GM19397 (cell line): ENCODE measurements around the gene VSIR.

Experiments used
- ATAC-seq: cut with Tn5 transposase; IDR thresholded peaks from one replicate; pipeline ENCODE4 v1.9.1; 2021; ENCODE audit warnings: mild to moderate bottlenecking, moderate library complexity; ENCODE audit not compliant: unreplicated experiment

The VSIR gene

DNA sequence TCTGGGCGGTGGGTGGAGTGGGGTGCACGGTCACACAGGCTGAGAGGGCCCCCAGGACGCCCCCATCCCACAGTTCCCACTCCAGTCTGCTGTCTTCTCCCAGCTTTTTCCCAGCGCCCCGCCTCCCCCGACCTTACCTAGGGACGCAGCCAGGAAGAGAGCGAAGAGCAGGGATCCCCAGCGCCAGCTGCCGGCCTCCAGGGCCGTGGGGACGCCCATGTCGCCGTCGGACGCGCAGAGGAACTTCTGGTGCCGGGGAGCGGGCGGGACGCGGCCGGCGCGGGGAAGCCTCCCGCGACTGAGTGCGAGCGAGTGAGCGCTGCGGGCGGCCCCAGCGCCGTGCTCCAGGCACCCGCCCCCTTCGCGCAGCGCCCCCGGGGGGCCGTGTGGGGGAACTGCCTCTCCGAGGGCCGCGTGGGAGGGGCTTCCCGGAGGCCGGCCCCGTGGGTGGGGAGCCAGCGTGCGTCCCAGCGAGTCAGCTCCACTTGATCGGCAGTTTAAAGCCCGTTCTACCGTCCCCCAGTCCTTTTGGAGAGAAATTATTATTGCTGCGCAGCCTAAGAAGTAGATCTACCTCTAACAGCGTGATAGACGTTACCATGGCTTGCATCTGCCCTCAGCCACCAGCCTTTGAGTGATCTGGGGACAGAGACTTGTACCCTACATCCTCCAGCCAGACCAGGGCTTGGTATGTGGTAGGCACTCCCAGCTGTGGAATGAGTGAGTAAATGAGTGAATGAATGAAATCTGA is at the start of gene VSIR:
TSS of gene VSIR (minus strand) at position 300 of the 751 bp plus-strand sequence. CDS start at position 219, 81 bp downstream.
- peak; percentile 70 for ATAC-seq

DNA sequence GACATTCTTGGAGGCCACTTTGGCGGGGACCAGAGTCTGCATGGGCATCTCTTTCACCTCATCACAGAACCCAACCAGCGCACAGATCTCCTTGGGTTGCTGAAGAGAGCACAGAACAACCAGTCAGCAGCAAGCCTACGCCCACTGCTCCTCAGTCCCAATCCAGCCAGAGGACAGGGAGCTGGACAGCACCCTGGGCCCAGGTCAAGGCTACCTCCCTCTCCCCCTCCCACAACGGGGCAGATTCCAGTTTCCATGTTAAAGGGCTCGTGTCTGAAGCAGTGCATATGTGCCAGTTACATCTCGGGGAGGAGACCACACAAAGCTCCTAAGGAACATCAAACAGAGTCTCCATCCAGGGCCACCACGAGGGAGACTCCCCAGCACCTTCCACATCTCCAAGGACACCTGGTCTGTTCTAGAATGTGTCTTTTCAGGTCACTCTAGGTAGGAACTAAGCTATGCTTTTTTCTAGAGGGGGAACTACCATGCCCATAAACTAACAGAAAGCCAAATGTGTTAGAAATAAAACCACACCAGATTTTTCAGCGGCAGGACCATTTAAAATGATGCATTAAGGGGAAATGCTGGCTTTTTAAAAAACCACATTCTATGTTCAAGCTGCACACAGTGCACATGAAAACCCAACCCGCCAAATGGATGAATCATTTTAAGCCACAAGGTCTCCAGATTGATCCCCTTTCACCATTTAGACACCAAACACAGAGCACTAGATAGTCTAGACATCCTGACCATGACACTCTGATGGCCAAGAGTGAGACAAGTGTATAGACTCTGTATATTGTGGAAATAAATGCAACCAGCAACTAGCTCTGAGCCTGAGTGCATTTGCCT is 48.8 kb upstream of the VSIR start:
- no peak for ATAC-seq

DNA sequence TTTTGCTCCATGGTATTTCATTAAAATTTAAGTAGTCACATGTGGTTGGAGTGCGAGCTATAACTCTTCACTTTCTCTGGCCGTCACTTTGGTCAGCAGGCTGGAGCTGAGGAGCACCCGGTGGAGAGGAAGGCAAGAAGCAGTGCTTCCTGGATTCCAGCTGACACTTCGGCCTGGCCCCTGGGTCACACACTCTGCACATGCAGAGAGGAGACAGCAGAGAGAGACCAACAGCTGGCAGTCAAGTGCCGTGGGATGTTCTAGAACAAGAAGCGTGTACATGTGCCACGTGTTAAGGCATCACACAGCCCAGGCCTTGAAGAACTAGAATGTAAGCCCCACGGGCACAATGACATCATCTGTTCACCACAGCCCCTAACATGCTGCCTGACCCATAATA is 47.6 kb upstream of the VSIR start:
- no peak for ATAC-seq

DNA sequence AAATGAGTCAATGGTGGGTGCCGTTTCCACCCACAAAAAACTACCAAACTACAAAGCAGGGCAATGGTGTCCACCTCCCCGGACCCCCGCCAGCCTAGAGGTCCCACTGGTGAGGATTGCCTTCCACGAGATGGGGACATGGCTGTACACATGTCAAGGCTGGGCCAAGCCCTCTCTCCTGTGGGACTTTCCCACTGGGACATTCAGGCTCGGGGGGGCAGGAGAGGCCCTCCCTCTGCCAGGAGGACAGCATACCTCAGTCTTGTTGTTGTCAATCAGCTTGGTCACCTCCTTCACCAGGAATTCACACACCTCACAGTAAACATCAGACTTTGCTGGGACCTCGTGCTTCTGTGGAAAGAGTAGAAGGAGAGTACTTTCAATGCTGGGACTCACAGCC is 46.7 kb upstream of the VSIR start:
- ATAC-seq, result no peak

DNA sequence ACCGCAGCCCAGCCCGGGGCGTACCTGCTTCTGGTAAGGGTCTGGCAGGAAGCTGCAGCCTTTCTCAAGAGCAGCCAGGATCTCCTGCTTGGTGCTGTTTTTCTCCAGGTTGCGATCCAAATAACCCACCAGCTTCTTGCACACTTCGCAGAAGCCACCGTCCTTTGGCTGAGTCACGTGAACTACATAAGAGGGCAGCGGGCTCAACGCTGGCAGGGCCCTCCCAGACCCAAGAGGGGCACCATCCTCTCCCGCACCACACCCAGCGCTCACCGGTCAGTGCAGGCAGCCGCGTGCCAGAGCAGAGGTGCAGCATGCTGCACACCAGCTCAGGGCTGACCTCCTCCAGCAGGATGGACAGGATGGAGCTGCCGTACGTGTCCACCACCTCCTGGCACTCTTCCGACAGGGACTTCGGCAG is 46.1 kb upstream of the VSIR start:
- no peak for ATAC-seq

DNA sequence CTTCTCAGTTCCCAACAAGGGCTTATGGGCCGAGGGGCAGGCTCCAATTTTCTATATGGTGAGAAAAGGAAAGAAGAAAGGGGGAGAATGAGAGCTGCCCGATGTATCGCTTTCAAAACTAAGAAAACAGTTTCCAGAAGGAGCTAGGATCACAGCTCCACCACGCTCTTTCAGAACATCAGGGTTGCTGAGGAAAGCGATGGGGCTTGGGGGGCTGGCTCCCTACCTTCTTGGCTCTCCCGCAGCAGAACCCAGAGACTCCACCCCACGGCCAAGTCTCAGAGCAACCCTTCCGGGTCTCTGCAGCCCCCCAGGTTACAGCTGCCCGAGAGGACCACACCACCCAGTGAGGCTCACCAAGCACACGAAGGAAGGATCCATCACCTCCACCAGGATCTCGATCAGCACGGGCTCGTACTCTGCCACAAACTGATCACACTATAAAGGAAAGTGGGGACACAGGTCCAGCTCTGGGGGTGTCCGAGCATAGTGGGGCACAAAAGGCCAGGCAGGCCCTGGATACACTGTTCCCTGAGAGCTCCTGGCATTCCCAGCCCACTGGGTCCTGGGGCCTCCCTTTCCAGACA is 45.4 kb upstream of the VSIR start:
- no peak for ATAC-seq

DNA sequence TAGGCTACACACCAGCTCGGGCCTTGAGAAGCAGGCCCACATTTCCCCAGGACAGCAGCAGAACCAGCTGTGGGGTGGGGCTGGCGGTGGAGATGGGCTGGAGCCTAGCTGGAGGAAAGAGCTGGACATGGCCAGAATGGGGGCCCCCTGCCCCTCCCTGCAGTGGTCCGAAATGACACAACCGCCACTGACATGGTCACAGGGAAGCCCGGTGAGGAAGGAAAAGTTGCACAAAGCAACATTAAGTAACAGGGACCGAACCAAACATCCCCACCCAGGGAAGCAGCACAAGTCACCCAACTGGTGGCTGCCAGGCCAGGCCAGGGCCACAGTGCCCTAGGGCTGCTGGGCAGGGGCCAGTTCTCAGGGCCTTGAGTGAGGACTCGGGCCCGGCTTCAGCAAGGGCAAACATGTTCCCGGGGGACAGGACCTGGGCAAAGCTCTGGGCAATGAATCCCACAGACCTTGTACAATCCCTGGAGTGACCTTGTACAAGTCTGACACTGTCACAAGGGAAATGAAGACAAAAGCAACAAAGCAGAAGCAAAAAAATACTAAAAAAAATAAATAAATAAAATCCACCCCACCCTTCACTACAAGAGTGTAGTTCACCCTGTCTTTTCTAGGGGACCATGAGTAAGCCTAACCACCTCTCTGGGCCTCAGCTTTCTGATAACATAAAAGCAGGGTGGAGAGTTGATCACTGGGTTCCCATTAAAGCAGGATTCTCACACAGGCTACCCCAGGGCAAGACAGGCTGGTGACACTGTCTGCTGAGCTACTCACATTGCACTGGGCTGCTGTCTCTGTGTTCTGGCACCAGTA is 44.7 kb upstream of the VSIR start:
- no peak for ATAC-seq

DNA sequence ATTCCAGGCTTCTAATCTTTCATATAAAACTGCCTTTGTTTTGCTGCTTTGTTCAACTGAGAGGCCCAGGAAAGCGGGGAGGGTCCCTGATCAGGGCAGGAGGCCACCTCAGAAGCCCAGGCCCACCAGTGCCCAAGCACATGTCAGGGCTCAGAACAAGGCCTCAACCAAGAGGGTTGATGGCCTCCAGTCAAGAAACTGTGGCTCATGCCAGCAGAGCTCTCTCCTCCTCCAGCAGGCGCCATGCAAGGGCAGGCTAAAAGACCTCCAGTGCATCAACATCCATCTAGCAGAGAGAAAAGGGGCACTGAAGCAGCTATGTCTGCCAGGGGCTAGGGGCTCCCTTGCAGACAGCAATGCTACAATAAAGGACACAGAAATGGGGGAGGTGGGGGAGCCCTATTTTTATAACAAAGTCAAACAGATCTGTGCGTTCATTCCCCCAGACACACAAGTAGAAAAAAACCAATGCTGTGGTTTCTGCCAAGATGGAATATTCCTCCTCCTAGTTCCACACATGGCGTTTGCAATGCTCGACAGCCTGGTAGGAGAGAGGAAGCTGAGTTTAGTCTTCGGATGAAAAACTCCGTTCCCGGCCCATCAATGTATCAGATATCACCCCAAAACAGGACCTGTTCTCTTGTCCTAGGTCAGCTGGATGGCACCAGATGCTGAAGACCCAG is 43.8 kb upstream of the VSIR start:
- no peak for ATAC-seq

DNA sequence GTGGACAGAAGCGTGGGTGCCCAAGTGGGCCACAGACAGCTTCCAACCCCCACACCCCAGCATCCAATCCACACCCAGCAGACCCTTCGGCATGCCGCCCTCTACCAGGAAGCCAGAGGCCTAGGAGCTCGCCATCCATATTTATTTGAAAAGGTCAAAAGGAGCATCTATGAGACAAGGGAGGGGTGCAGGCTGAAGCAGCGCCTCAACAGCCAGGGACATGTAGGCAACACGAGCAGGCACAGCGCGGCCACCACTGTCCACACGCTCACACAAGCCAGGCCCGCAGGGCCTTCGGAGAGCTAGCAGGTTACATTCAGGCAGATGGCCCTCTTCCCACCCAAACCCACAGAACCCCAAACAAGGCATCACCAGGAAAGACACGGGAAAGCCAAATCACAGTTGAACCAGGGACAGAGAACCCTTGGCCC is 43.1 kb upstream of the VSIR start:
- no peak for ATAC-seq

DNA sequence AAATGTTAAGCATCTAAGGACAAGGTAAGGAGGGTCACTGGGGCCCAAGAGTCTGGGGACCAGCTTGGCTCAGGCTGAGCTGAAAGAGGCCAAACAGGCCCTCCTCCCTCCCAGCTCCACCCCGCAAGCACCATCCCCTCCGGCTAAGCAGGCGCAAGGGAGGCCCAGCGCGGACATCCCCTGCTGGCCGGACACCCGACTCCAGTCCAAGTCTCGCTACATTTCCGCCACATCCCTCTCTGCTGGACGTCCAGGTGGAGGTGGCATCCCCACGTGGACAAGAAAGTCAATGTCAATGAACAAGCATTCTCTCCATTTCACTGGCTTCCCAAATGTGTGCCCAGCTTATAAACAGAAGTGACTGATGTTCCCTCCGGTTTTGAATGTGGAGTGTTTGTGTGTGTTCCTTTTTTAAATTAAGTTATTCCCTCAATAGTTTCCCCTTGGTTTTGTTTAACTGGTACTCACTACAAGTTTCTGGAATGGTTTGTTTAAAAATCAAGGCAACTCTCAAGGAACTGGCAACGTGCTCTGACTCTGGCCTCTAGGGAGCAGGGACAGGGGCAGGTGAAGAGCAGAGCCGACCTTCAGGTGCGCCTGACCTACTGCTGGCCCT is 42.3 kb upstream of the VSIR start:
- no peak for ATAC-seq

GRCh38 chr10:71814922-71815411 is 41.6 kb upstream of the VSIR start:
- no peak for ATAC-seq

- ATAC-seq, result no peak
These were observed 39.7 kb upstream of the VSIR start for GRCh38 chr10:71812913-71813590.

- peak; percentile 71 for ATAC-seq
These were observed 38.9 kb upstream of the VSIR start for GRCh38 chr10:71812016-71812912.

DNA sequence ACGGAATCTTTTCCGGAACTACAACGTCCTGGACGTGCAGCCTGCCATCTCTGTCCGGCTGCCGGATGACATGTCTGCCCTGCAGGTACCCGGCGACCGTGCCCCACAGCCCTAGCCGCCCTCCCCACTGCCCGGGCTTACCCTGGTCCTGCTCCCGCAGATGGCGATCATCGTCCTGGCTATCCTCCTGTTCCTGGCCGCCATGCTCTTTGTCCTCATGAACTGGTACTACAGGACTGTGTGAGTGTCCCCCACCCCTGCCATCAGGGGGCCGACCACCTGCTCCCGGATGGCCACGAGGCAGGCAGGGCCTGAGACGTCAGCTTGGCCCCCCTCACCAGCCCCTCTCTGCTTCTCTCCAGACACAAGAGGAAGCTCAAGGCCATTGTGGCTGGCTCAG is 38.0 kb upstream of the VSIR start:
- no peak for ATAC-seq

DNA sequence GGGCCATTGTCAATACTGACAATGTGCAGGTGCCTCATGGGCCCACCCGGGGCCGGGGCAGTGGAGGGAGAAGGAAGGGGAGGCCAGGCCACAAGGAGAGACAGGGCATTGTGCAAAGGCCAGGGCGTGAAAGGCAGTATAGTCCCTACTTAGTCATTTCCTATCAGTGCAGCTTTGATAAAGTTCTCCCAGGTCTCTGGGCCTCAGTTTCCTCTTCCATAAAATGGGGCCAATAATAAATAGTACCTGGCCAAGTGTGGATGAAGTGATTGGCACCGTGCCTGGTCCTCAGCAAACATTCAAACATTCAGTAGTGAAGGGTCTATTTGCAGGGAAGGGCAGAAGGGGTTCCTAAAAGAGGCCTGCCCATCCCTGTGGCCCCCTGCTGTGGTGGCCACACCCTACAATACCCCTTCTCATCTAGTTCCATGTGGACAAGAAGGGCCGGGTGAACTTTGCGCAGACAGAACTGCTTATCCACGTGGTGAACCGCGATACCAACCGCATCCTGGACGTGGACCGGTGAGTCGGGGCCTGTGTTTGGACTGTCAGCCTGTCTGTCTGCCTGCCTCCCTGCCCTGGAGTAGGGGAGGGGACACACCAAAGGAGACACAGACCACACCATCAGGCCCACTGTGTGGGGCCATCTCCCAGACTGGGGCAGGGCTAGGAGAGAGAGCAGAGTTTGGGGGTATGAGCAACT is 36.9 kb upstream of the VSIR start:
- no peak for ATAC-seq

GRCh38 chr10:71809628-71810027 is 36.3 kb upstream of the VSIR start:
- no peak for ATAC-seq
